VCaP (cell line): ENCODE data around the gene PRSS53.

Experiments used
- H3K27ac ChIP-seq: fragments of 450-650 bp; 2 replicates; pipeline ENCODE4 v1.5.1; 2017
- TF ChIP-seq, protein P1 (sequence below): fragments of 450-650 bp; conservative IDR thresholded peaks from 2 replicates; pipeline ENCODE4 v1.5.1; 2017; ENCODE audit warnings: mild to moderate bottlenecking, moderate library complexity

The PRSS53 gene

DNA sequence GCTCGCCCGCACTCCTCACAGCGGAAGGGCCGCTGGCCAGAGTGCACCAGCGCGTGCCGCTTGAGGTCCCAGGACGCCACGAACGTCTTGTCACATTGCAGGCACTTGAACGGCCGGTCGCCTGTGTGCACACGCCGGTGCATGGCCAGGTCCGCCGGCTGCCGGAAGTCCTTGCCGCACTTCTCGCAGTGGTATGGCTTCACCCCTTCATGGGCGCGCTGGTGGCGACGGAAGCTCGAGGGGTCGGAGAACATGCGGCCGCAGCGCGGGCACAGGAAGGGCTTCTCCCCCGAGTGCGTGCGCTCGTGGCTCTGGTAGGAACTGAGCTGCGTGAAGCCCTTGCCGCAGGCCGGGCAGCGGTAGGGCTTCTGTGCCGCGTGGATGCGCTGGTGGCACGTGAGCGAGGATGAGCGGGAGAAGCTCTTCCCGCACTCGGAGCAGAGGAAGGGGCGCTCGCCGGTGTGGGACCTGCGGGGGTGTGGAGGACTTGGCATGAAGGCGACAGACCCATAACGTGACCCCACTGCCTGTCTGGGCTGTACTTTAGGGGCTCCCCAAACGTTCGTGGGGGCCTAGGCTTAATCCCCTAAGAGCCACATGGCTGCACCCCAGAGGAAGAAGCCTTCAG lies 26.8 kb downstream of the PRSS53 start:
- no peak overlapping the region for H3K27ac ChIP-seq
- TF ChIP-seq, protein P1, sequence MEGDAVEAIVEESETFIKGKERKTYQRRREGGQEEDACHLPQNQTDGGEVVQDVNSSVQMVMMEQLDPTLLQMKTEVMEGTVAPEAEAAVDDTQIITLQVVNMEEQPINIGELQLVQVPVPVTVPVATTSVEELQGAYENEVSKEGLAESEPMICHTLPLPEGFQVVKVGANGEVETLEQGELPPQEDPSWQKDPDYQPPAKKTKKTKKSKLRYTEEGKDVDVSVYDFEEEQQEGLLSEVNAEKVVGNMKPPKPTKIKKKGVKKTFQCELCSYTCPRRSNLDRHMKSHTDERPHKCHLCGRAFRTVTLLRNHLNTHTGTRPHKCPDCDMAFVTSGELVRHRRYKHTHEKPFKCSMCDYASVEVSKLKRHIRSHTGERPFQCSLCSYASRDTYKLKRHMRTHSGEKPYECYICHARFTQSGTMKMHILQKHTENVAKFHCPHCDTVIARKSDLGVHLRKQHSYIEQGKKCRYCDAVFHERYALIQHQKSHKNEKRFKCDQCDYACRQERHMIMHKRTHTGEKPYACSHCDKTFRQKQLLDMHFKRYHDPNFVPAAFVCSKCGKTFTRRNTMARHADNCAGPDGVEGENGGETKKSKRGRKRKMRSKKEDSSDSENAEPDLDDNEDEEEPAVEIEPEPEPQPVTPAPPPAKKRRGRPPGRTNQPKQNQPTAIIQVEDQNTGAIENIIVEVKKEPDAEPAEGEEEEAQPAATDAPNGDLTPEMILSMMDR = no peak

DNA sequence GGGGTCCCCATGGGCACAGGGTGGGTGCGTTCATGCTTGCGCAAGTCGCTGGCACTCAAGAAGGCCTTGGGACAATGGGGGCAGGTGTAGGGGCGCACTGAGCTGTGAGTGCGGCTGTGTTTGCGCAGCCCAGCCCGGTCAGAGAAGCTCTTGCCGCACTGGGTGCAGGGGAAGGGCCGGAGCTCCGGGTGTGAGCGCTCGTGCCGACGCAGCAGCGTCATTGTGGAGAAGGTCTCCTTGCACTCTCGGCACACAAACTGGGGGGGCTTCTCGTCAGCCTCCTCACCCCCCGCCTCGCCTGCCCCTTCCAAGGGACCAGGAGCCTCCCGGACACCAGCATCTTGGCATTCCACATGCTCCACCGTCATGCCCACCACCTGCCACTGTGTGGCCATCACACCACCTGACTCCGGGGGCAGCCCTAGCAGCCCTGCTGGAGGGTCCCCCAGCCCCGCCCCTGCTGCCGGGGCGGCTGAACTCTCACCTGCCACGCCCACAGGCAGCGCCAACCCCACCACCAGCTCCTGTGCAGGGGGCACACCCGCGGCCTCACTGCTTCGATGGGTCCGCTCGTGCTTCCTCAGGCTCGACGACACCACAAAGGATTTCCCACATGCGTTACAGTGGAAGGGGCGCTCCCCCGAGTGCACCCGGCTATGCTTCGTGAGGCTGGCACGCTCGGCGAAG lies 27.5 kb downstream of the PRSS53 start:
- TF ChIP-seq, protein P1 = no peak
- no peak overlapping the region for H3K27ac ChIP-seq

DNA sequence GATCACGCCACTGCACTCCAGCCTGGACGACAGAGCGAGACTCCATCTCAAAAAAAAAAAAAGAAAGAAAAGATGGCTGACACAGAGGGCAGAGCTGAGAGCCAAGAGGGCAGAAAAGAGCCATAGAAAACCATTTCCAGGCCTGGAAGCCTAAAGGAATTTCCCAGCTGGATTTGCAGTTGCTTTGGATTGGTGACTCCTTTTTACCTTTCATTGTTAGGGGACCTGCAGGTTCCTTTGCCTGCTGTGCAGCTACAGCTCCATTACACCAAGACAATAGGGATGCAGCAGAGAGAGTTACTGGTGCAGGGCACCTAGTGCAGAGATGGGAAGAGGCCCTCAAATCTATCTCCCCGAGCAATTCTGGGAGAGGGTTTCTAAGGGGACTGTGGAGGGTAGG lies 33.1 kb downstream of the PRSS53 start:
- TF ChIP-seq, protein P1 = no peak
- no peak overlapping the region for H3K27ac ChIP-seq

DNA sequence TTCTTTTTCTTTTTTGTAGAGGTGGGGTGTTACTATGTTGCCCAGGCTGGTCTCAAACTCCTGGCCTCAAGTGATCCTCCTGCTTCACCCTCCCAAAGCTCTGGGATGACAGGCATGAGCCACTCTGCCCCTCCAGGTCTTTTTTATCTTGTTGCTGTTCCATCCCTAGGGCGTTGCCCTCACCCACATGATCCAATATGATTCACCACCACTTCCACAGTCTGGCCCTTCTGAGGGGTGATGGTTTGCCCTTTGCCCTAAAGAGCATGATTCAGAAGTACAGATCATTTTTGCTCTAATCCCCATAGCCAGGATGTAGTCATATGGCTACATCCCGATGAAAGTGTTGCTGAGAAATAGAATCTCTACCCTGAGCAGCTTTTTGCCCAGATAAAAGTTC lies 36.6 kb downstream of the PRSS53 start:
- H3K27ac ChIP-seq = no peak overlapping the region
- TF ChIP-seq, protein P1 = no peak

DNA sequence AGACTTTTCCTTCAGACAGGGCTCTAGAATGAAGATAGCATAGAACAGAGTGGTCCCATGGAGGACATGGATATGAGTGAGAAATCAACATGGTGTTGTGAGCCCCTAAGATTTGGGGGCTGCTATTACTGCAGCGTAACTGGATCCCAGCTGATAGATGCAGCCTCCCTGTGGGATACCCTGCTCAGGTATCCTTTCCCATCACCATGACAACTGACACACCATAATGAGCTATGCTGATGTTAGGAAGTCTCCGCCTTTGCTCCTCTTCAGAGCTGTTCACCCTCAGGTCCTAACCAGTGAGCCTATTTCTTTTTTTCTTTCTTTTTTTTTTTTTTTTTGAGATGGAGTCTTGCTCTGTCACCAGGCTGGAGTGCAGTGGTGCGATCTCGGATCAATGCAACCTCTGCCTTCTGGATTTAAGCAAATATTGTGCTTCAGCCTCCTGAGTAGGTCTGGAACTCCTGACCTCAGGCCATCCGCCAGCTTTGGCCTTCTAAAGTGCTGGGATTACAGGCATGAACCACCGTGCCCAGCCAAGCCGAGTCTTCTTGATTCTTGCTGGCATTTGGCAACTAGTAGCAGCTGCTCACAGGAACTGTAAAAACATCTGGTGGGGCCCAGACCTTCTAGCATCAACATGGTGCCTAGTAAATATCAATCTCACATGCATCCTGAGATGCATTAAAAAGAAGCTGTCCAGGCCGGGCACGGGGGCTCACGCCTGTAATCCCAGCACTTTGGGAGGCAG lies 38.3 kb downstream of the PRSS53 start:
- TF ChIP-seq, protein P1 = no peak
- H3K27ac ChIP-seq = no peak overlapping the region

DNA sequence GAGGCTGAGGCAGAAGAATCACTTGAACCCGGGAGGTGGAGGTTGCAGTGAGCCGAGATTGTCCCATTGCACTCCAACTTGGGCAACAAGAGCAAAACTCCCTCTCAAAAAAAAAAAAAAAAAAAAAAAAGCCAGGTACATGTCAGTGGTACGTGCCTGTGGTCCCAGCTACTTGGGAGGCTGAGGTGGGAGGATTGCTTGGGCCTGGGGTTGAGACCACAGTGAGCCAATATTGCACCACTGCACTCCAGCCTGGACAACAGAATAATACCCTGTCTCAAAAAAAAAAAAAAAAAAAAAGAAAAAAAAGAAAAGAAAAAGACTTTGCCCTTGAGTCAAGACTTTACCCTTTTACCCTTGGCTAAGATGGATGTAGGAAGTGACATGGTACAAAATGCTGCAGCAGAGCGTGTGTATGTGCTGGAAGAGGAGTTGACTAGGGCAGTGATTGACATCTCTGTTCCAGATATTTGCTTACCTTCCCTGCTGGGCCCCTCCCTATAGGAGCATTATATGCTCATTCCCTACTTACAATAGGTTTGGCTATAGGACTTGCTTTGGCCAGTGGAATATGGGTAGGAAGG lies 44.8 kb downstream of the PRSS53 start:
- no peak overlapping the region for H3K27ac ChIP-seq
- TF ChIP-seq, protein P1 = no peak

DNA sequence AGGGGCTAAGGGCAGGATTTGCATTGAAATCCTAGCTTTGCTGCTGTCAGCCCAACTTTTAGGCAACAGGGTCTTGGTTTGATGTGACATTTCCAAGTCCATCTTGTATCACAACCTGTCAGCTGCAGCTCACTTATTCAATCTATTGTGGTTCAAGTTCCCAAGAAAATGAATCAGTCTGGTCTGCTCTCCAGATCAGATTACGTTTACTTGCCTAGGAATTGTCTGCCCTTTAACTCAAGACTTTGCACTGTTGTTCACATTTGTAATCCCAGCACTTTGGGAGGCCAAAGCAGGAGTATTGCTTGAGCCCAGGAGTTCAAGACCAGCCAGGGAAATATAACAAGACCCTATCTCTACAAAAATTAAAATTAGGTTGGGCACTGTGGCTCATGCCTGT lies 45.4 kb downstream of the PRSS53 start:
- H3K27ac ChIP-seq = no peak overlapping the region
- TF ChIP-seq, protein P1 = no peak
